HepG2 (cell line): ENCODE data around the gene PKP3. TPM values are rescaled to one million over a fixed set of nuclear protein-coding genes. Genes with fewer than 3 reads are reported as not detected.
"Not testable (repeated sequence)": the region's sequence is repeated elsewhere in the genome, so short reads cannot be mapped to it uniquely, and the experiment has no call there.

Source experiments
- ATAC-seq: fragments of 200-7000 bp; cut with Tn5 transposase; 3 replicates; pipeline ENCODE4 v1.9.1; 2020; ENCODE audit warnings: mild to moderate bottlenecking, moderate library complexity
- BruUV-seq: library from RNA; stranded (reverse); fragments of 400-500 nt; replicated peaks from 2 replicates; lab custom pipeline; 2021; lab: Mats Ljungman, UMichigan
- CTCF ChIA-PET: fragments of 300-600 bp; formaldehyde crosslinking; extraction: SDS; loops from one replicate; lab custom pipeline; 2021; ENCODE audit warnings: low total read pairs, inconsistent platforms, low intra/inter-chr PET ratio; lab: Yijun Ruan, JAX
- POLR2A ChIA-PET: fragments of 350-600 bp; sonication (Branson Sonifier 250); formaldehyde crosslinking; loops from one replicate; lab custom pipeline; 2020; ENCODE audit warnings: antibody characterized with exemption, inconsistent platforms; lab: Yijun Ruan, JAX
- DNase-seq: peaks from one replicate; pipeline ENCODE4 v3.0.0-alpha.2; 2015; ENCODE audit warnings: low spot score
- FAIRE-seq: peaks from 3 replicates; lab custom pipeline; 2011; peaks lifted over from hg19 to GRCh38; lab: Jason Lieb, UNC
- H2AFZ ChIP-seq: one replicate; pipeline ENCODE4 v1.6.1; 2011; ENCODE audit warnings: low read length, inconsistent platforms
- H3K27ac ChIP-seq: fragments of 300-600 bp; 3 replicates; pipeline ENCODE4 v1.8.0; 2011; ENCODE audit warnings: mixed run types, mild to moderate bottlenecking, mixed read lengths, low read length, inconsistent platforms; ENCODE audit not compliant: insufficient read depth; ENCODE audit errors: extremely low read length
- H3K27me3 ChIP-seq, 2 experiments: fragments of 200-600 bp in 1 of 2; 2 replicates in 1 of 2; 3 replicates in 1 of 2; pipeline versions ENCODE4 v1.6.0 to v1.8.0; 2011; ENCODE audit warnings: low read length in 2 of 2, mild to moderate bottlenecking in 2 of 2, moderate library complexity in 2 of 2, inconsistent platforms in 1 of 2; ENCODE audit not compliant: insufficient read depth in 2 of 2, control insufficient read depth in 1 of 2
- H3K36me3 ChIP-seq, 2 experiments: fragments of 200-600 bp in 1 of 2; replicated peaks in 1 of 2; 2 replicates in 1 of 2; 3 replicates in 1 of 2; pipeline versions ENCODE4 v1.5.1 to v1.8.0; 2011; ENCODE audit warnings: low read length in 2 of 2, inconsistent platforms in 1 of 2; ENCODE audit not compliant: insufficient read depth in 2 of 2, control insufficient read depth in 1 of 2
- H3K4me1 ChIP-seq: 2 replicates; pipeline ENCODE4 v1.5.1; 2012; ENCODE audit warnings: low read length, inconsistent platforms; ENCODE audit not compliant: insufficient read depth
- H3K4me2 ChIP-seq: 2 replicates; pipeline ENCODE4 v1.6.0; 2011; ENCODE audit warnings: low read depth, low read length, inconsistent platforms
- H3K4me3 ChIP-seq, 3 experiments: fragments of 200-600 bp in 1 of 3; sonication (generic), shearing (Covaris generic) in 1 of 3; replicated peaks in 1 of 3; 2 replicates each; pipeline ENCODE4 v1.5.1; 2011 to 2016; ENCODE audit warnings: low read length in 3 of 3, inconsistent platforms in 2 of 3, low read depth in 2 of 3, mild to moderate bottlenecking in 2 of 3, control low read depth in 1 of 3, mixed read lengths in 1 of 3; ENCODE audit not compliant: insufficient read depth in 1 of 3
- H3K79me2 ChIP-seq: one replicate; pipeline ENCODE4 v1.6.1; 2011; ENCODE audit warnings: low read length, inconsistent platforms; ENCODE audit not compliant: insufficient read depth
- H3K9ac ChIP-seq: 2 replicates; pipeline ENCODE4 v1.6.0; 2011; ENCODE audit warnings: mild to moderate bottlenecking, low read depth, low read length, inconsistent platforms; ENCODE audit not compliant: insufficient read depth
- H3K9me3 ChIP-seq: 2 replicates; pipeline ENCODE4 v1.5.1; 2012; ENCODE audit warnings: mild to moderate bottlenecking, low read length
- H4K20me1 ChIP-seq: 2 replicates; pipeline ENCODE4 v1.6.0; 2011; ENCODE audit warnings: inconsistent platforms, mild to moderate bottlenecking, low read length, moderate library complexity; ENCODE audit not compliant: insufficient read depth
- MAFF ChIP-seq: IDR thresholded peaks from 2 replicates; pipeline ENCODE4 v1.6.1; 2011; ENCODE audit warnings: low read depth, low read length, improper control_type of control experiment
- MAFK ChIP-seq, 2 experiments: IDR thresholded peaks in 1 of 2; conservative IDR thresholded peaks in 1 of 2; 2 replicates each; pipeline ENCODE4 v1.6.1; 2011; ENCODE audit warnings: improper control_type of control experiment in 2 of 2, low read length in 2 of 2
- ZNF331 ChIP-seq: sonication (generic); formaldehyde crosslinking; IDR thresholded peaks from 2 replicates; pipeline ENCODE4 v1.4.0; 2020; ENCODE audit warnings: missing genetic modification reagents
- ZNF572 ChIP-seq: sonication (generic); formaldehyde crosslinking; IDR thresholded peaks from 2 replicates; pipeline ENCODE4 v1.5.1; 2020; ENCODE audit warnings: mild to moderate bottlenecking, missing genetic modification reagents
- WGBS: methylation state at CpG from one replicate; pipeline ENCODE4 v1.1.6; 2017; ENCODE audit warnings: low lambda C conversion rate; 5-methylcytosine and 5-hydroxymethylcytosine counted together
- in situ Hi-C: cut with HindIII; loops from 2 replicates; pipeline ENCODE4 v1.10.0; 2017; ENCODE audit warnings: low pct_unique_long_range_greater_than_20kb; ENCODE audit not compliant: extremely low pct_ligation_motif_present
- intact Hi-C: fragments of 100-400 bp; cut with micrococcal nuclease; formaldehyde crosslinking; loops from one replicate; pipeline ENCODE4 v1.10.0; 2022; ENCODE audit not compliant: unreplicated experiment
- polyA plus RNA-seq, 8 experiments: library from polyadenylated mRNA; depleted of rRNA in 3 of 8; stranded (reverse) in 7 of 8; unstranded in 1 of 8; fragments of >200 nt; fragmentation: Illumina TruSeq in 4 of 8; extraction: Trizol in 4 of 8; gene quantifications; 2 replicates each; pipeline versions ENCODE4 v1.2.1 to v1.2.3, GENCODE V29; 2011 to 2016; ENCODE audit warnings: low read depth in 4 of 8, missing spikeins in 1 of 8, mixed read lengths in 1 of 8; ENCODE audit not compliant: insufficient read depth in 1 of 8
- total RNA-seq, 5 experiments: library from RNA; depleted of rRNA; stranded (reverse); fragments of >200 nt; fragmentation: Illumina TruSeq; extraction: Trizol; gene quantifications; 2 replicates each; pipeline ENCODE4 v1.2.3, GENCODE V29; 2016; ENCODE audit warnings: low read depth in 1 of 5

PKP3 gene
- total and polyA plus RNA-seq, 2 of the 13 experiments (the other 11 are each of a cell fraction or from before 2014, with no cell fraction given), result 18.0 to 28.7 TPM

DNA sequence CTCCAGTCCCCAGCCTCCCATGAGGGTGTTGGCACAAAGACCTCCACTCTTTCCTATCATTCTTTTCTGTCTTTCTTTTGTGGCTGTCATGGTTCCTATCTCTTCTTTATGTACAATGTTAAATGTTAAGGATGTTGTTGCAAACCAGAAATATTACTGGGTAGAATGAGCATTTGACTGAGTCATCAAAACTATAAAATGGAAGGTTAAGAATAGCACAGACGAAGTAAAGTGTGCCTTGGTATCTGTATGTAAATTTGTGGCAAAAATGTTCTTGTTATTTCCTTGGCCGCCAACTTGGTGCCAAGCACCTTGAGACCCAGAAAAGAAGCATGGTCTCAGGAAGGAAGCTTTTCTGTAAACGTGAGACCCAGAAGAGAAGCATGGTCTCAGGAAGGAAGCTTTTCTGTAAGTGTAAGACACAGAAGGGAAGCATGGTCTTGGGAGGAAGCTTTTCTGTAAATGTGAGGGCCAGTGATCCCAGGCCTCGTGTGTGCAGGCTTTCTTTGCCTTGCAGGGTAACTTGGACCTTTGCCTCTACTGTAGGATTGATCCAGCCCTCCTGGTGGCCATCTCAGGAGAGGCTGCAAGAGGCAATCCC is 6.7 kb upstream of the PKP3 start:
- 0 out of 3 replicates have a peak, but pooled peaks have one; percentile 9 for ATAC-seq
- H3K36me3 ChIP-seq, result no peaks in the 10 kb centered on the region
- CTCF ChIA-PET, result no interaction called here
- intact Hi-C loops, result no loop called here
- in situ Hi-C loops, result no loop called here
- WGBS, result 27% methylated on average over 4 of the region's 4 CpGs
- no peak overlapping the region for H3K4me2 ChIP-seq
- DNase-seq, result no peak
- no peak overlapping the region for H3K9ac ChIP-seq
- POLR2A ChIA-PET, result no interaction called here
- no peak for FAIRE-seq
- no peaks in the 10 kb centered on the region for H3K9me3 ChIP-seq
- no peaks in the 10 kb centered on the region for H4K20me1 ChIP-seq
- H3K27me3 ChIP-seq, result peaks cover 4 to 26% of the 10 kb centered on the region in 2 experiments; a peak in 4 of 5 replicates
- no peaks in the 10 kb centered on the region for H3K79me2 ChIP-seq
- peaks cover 24% of the 10 kb centered on the region for H3K4me1 ChIP-seq
- TF ChIP-seq MAFK (conservative IDR thresholded peaks at IDR 0.05 in 1 of 2, IDR thresholded peaks at IDR 0.05 in 1 of 2; ENCODE audit: low read length in 2 of 2) (peak; percentile 41 to 58; a peak in 3 of 4 replicates), ZNF572 (CRISPR knock-in tag) (no peak), MAFF (peak; percentile 40; the same call in 1 of the 2 replicates), ZNF331 (no peak)
- TF ChIP-seq, all 625 proteins: peak for 2
- no TSS peak for BruUV-seq
- no peak overlapping the region for H3K27ac ChIP-seq
- H2AFZ ChIP-seq, result no peak overlapping the region
- H3K4me3 ChIP-seq, result no peak overlapping the region

- H3K36me3 ChIP-seq, ATAC-seq, BruUV-seq: not testable (repeated sequence)
Observed at GRCh38 chr11:389369-389768, 4.6 kb upstream of the PKP3 start.

More at GRCh38 chr11:389369-389768, 4.6 kb upstream of the PKP3 start:
- H3K27me3 ChIP-seq, result peaks cover 4 to 26% of the 10 kb centered on the region in 2 experiments; a peak in 4 of 5 replicates
- POLR2A ChIA-PET, FAIRE-seq, DNase-seq, CTCF ChIA-PET, H3K9ac ChIP-seq, H3K9me3 ChIP-seq, H3K4me3 ChIP-seq, in situ Hi-C loops, H3K79me2 ChIP-seq, H3K4me2 ChIP-seq, intact Hi-C loops, H3K27ac ChIP-seq, H2AFZ ChIP-seq, H4K20me1 ChIP-seq: not testable (repeated sequence)
- peaks cover 41% of the 10 kb centered on the region for H3K4me1 ChIP-seq
- WGBS, result 57% methylated on average over 7 of the region's 17 CpGs
